Stomach (tissue), 4 donors: Measurements from ENCODE around the gene SEPTIN1.

ENCODE experiments used
- EP300 ChIP-seq: sonication (generic); formaldehyde crosslinking; IDR thresholded peaks from one replicate; pipeline ENCODE4 v1.6.1; 2017; ENCODE audit warnings: antibody characterized with exemption
- POLR2A ChIP-seq, 4 donors: fragments of 450-650 bp; IDR thresholded peaks; one replicate each; pipeline ENCODE4 v1.6.1; 2016; ENCODE audit warnings: antibody characterized with exemption in 4 of 4, control low read depth in 2 of 4, mild to moderate bottlenecking in 1 of 4, moderate library complexity in 1 of 4
- POLR2AphosphoS5 ChIP-seq, 3 donors: sonication (generic); formaldehyde crosslinking; IDR thresholded peaks; one replicate each; pipeline ENCODE4 v1.6.1; 2016; ENCODE audit warnings: antibody characterized with exemption in 3 of 3
- TF ChIP-seq, protein P1 (sequence below), 7 experiments: fragments of 450-650 bp in 4 of 7; fragments of 200-600 bp in 3 of 7; sonication (generic) in 3 of 7; IDR thresholded peaks; one replicate each; pipeline ENCODE4 v1.5.1; 2016 to 2019; ENCODE audit warnings: antibody characterized with exemption in 7 of 7, control low read depth in 2 of 7, mild to moderate bottlenecking in 1 of 7

- TF ChIP-seq, protein P1, sequence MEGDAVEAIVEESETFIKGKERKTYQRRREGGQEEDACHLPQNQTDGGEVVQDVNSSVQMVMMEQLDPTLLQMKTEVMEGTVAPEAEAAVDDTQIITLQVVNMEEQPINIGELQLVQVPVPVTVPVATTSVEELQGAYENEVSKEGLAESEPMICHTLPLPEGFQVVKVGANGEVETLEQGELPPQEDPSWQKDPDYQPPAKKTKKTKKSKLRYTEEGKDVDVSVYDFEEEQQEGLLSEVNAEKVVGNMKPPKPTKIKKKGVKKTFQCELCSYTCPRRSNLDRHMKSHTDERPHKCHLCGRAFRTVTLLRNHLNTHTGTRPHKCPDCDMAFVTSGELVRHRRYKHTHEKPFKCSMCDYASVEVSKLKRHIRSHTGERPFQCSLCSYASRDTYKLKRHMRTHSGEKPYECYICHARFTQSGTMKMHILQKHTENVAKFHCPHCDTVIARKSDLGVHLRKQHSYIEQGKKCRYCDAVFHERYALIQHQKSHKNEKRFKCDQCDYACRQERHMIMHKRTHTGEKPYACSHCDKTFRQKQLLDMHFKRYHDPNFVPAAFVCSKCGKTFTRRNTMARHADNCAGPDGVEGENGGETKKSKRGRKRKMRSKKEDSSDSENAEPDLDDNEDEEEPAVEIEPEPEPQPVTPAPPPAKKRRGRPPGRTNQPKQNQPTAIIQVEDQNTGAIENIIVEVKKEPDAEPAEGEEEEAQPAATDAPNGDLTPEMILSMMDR (IDR thresholded peaks at IDR 0.05): no peak
- TF ChIP-seq POLR2AphosphoS5 (IDR thresholded peaks at IDR 0.05): no peak
- no peak for TF ChIP-seq POLR2A (IDR thresholded peaks at IDR 0.05)
- TF ChIP-seq EP300: no peak
These were observed 33.4 kb downstream of the SEPTIN1 start for GRCh38 chr16:30348929-30349328.
